A673 (cell line): Measurements from ENCODE around the gene HACE1. TPM values are rescaled to one million over a fixed set of nuclear protein-coding genes. Genes with fewer than 3 reads are reported as not detected.

Experiments used
- BruUV-seq: library from RNA; stranded (reverse); fragments of 400-500 nt; replicated peaks from 2 replicates; lab custom pipeline; 2021; lab: Mats Ljungman, UMichigan
- CTCF ChIA-PET: fragments of 300-600 bp; sonication (Branson Sonifier 250); formaldehyde crosslinking; loops from one replicate; lab custom pipeline; 2022; ENCODE audit warnings: antibody characterized with exemption; lab: Charles Lee
- POLR2A ChIA-PET: fragments of 300-600 bp; sonication (Branson Sonifier 250); formaldehyde crosslinking; loops from one replicate; lab custom pipeline; 2022; ENCODE audit warnings: antibody characterized with exemption; ENCODE audit not compliant: low non-redundant PET; lab: Charles Lee
- DNase-seq: peaks from one replicate; pipeline ENCODE4 v3.0.0-alpha.2; 2015; ENCODE audit warnings: low spot score
- H3K27ac ChIP-seq: fragments of 200-600 bp; sonication (generic); 2 replicates; pipeline ENCODE4 v1.5.1; 2016; ENCODE audit warnings: mixed run types, low read depth, mild to moderate bottlenecking, mixed read lengths, antibody characterized with exemption, low read length; ENCODE audit not compliant: poor library complexity, severe bottlenecking
- H3K27me3 ChIP-seq: fragments of 200-600 bp; sonication (generic); replicated peaks from 2 replicates; pipeline ENCODE4 v1.6.1; 2017; ENCODE audit warnings: mixed run types, low read depth, mild to moderate bottlenecking, mixed read lengths, antibody characterized with exemption, low read length; ENCODE audit not compliant: insufficient read depth, poor library complexity
- H3K36me3 ChIP-seq: fragments of 200-600 bp; sonication (generic); 2 replicates; pipeline ENCODE4 v1.6.1; 2016; ENCODE audit warnings: mixed run types, mild to moderate bottlenecking, mixed read lengths, antibody characterized with exemption, low read length; ENCODE audit not compliant: insufficient read depth, poor library complexity, severe bottlenecking
- H3K4me1 ChIP-seq: fragments of 200-600 bp; sonication (generic); 2 replicates; pipeline ENCODE4 v1.6.1; 2017; ENCODE audit warnings: mixed run types, mild to moderate bottlenecking, mixed read lengths, antibody characterized with exemption, low read length; ENCODE audit not compliant: insufficient read depth, poor library complexity, severe bottlenecking
- H3K4me3 ChIP-seq: fragments of 200-600 bp; sonication (generic); 2 replicates; pipeline ENCODE4 v1.5.1; 2016; ENCODE audit warnings: low read depth, mixed run types, mild to moderate bottlenecking, mixed read lengths, low read length; ENCODE audit not compliant: poor library complexity, severe bottlenecking
- H3K9me3 ChIP-seq: fragments of 200-600 bp; sonication (generic); 2 replicates; pipeline ENCODE4 v1.6.1; 2016; ENCODE audit warnings: mixed run types, low read depth, mild to moderate bottlenecking, mixed read lengths, antibody characterized with exemption, low read length; ENCODE audit not compliant: poor library complexity, severe bottlenecking
- EZH2 ChIP-seq: fragments of 200-600 bp; sonication (generic); IDR thresholded peaks from 2 replicates; pipeline ENCODE4 v1.6.1; 2017; ENCODE audit warnings: borderline replicate concordance, low read depth, mild to moderate bottlenecking, mixed read lengths, antibody characterized with exemption, low read length; ENCODE audit not compliant: poor library complexity, severe bottlenecking
- intact Hi-C: fragments of 100-400 bp; cut with micrococcal nuclease; formaldehyde crosslinking; loops from one replicate; pipeline ENCODE4 v1.10.0; 2022; ENCODE audit not compliant: unreplicated experiment
- total RNA-seq: library from RNA; stranded (reverse); gene quantifications from 2 replicates; pipeline ENCODE4 v1.2.3, GENCODE V29; 2021
- TF ChIP-seq, protein P1 (sequence below): fragments of 300-800, 200-600 bp; sonication (generic); conservative IDR thresholded peaks from 2 replicates; pipeline ENCODE4 v1.5.1; 2017; ENCODE audit warnings: low read depth, mild to moderate bottlenecking, antibody characterized with exemption, low read length, moderate library complexity, mixed read lengths

HACE1 gene
- total RNA-seq, 1 experiment from 2014 or later: 16.3 TPM

- Histone ChIP-seq H3K36me3 (no peaks in the 10 kb centered on the region), H3K9me3 (peaks cover 3% of the 10 kb centered on the region), H3K27ac (no peak overlapping the region), H3K4me1 (no peaks in the 10 kb centered on the region), H3K27me3 (no peaks in the 10 kb centered on the region), H3K4me3 (no peak overlapping the region)
- intact Hi-C loops: no loop called here
- ChIA-PET CTCF (no interaction called here), POLR2A (no interaction called here)
- DNase-seq: no peak
- TF ChIP-seq EZH2: no peak
- TF ChIP-seq, protein P1, sequence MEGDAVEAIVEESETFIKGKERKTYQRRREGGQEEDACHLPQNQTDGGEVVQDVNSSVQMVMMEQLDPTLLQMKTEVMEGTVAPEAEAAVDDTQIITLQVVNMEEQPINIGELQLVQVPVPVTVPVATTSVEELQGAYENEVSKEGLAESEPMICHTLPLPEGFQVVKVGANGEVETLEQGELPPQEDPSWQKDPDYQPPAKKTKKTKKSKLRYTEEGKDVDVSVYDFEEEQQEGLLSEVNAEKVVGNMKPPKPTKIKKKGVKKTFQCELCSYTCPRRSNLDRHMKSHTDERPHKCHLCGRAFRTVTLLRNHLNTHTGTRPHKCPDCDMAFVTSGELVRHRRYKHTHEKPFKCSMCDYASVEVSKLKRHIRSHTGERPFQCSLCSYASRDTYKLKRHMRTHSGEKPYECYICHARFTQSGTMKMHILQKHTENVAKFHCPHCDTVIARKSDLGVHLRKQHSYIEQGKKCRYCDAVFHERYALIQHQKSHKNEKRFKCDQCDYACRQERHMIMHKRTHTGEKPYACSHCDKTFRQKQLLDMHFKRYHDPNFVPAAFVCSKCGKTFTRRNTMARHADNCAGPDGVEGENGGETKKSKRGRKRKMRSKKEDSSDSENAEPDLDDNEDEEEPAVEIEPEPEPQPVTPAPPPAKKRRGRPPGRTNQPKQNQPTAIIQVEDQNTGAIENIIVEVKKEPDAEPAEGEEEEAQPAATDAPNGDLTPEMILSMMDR: no peak
- BruUV-seq: no TSS peak
These were observed 28.3 kb upstream of the HACE1 start for GRCh38 chr6:104888066-104888465.

DNA sequence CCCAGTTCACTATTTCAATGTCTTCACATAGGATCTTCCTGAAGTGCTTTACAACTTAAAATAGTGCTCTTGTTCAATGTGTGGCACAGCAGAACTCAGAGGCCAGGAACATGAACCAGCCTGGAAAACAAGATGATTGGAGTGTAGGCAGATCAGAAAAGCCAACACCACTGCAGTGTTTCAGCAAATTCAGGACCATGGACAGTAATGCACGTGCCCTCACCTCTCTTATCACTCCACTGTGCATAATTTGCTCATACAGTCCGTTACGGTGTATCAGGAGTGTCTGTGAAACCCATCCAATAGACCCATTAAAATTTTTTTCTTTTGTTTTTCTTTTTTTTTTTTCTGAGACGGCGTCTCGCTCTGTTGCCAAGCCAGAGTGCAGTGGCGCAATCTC lies 27.6 kb upstream of the HACE1 start:
- Histone ChIP-seq H3K27ac (no peak overlapping the region), H3K27me3 (no peaks in the 10 kb centered on the region), H3K4me1 (no peaks in the 10 kb centered on the region), H3K36me3 (no peaks in the 10 kb centered on the region), H3K4me3 (no peak overlapping the region), H3K9me3 (peaks cover 3% of the 10 kb centered on the region)
- peak; percentile 60 for DNase-seq
- intact Hi-C loops: no loop called here
- ChIA-PET POLR2A (no interaction called here), CTCF (no interaction called here)
- TF ChIP-seq, protein P1: no peak
- no peak for TF ChIP-seq EZH2
- no TSS peak for BruUV-seq

GRCh38 chr6:104885518-104886043 lies 25.9 kb upstream of the HACE1 start:
- Histone ChIP-seq H3K27ac (no peak overlapping the region), H3K9me3 (peaks cover 3% of the 10 kb centered on the region), H3K27me3 (no peaks in the 10 kb centered on the region), H3K36me3 (no peaks in the 10 kb centered on the region), H3K4me3 (no peak overlapping the region), H3K4me1 (no peaks in the 10 kb centered on the region)
- no peak for DNase-seq
- intact Hi-C loops: no loop called here
- ChIA-PET CTCF (no interaction called here), POLR2A (no interaction called here)
- BruUV-seq: no TSS peak
- TF ChIP-seq, protein P1: no peak
- TF ChIP-seq EZH2: no peak
